HL-60 (cell line): ENCODE measurements around the gene NBEAL1.

Source experiments
- POLR2AphosphoS5 ChIP-seq: IDR thresholded peaks from 2 replicates; pipeline ENCODE4 v1.6.1; 2012; ENCODE audit warnings: low read depth
- TF ChIP-seq, protein P1 (sequence below): IDR thresholded peaks from one replicate; pipeline ENCODE4 v1.5.1; 2011; ENCODE audit warnings: low read length, control low read depth, inconsistent platforms; ENCODE audit not compliant: insufficient read depth

DNA sequence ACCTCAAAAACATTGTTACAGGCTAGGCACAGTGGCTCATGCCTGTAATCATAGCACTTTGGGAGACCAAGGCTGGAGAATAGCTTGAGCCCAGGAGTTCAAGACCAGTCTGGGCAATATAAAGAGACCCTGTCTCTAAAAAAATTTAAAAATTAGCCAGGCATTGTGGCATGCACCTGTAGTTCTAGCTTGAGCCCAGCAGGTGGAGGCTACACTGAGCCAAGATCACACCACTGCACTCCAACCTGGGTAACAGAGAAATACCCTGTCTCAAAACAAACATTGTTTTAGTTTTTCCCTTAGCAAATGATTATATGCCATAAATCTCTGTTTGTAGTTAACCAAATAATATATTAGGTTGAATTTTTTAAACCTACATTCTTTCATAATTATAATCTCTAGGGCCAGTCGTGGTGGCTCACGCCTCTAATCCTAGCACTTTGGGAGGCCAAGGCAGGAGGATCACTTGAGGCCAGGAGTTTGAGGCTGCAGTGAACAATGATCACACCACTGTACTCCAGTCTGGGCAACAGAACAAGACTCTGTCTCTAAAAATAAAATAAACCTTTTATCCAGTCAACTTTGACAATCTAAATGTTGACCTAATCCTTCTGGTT, 210.9 kb downstream of the NBEAL1 start:
- TF ChIP-seq, protein P1, sequence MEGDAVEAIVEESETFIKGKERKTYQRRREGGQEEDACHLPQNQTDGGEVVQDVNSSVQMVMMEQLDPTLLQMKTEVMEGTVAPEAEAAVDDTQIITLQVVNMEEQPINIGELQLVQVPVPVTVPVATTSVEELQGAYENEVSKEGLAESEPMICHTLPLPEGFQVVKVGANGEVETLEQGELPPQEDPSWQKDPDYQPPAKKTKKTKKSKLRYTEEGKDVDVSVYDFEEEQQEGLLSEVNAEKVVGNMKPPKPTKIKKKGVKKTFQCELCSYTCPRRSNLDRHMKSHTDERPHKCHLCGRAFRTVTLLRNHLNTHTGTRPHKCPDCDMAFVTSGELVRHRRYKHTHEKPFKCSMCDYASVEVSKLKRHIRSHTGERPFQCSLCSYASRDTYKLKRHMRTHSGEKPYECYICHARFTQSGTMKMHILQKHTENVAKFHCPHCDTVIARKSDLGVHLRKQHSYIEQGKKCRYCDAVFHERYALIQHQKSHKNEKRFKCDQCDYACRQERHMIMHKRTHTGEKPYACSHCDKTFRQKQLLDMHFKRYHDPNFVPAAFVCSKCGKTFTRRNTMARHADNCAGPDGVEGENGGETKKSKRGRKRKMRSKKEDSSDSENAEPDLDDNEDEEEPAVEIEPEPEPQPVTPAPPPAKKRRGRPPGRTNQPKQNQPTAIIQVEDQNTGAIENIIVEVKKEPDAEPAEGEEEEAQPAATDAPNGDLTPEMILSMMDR = peak; percentile 39
- no peak for TF ChIP-seq POLR2AphosphoS5
